Liver (tissue), 9 donors: ENCODE measurements around the gene PPM1B. TPM values are rescaled to one million over a fixed set of nuclear protein-coding genes. Genes with fewer than 3 reads are reported as not detected.

Experiments
- DNase-seq: peaks from one replicate; pipeline ENCODE4 v3.0.0-alpha.2; 2017; ENCODE audit warnings: low spot score
- H3K27ac ChIP-seq, 2 donors: one replicate each; pipeline ENCODE4 v1.7.0; 2013; ENCODE audit warnings: inconsistent platforms in 2 of 2, low read length in 2 of 2, control low read depth in 1 of 2, low read depth in 1 of 2, mild to moderate bottlenecking in 1 of 2
- H3K27me3 ChIP-seq, 4 donors: one replicate each; pipeline versions ENCODE4 v1.6.1 to v1.7.0; 2013; ENCODE audit warnings: low read length in 3 of 4, inconsistent platforms in 1 of 4, mild to moderate bottlenecking in 1 of 4, moderate library complexity in 1 of 4; ENCODE audit not compliant: control insufficient read depth in 4 of 4, insufficient read depth in 4 of 4
- H3K36me3 ChIP-seq, 4 donors: one replicate each; pipeline versions ENCODE4 v1.6.1 to v1.7.0; 2013; ENCODE audit warnings: low read length in 3 of 4, mild to moderate bottlenecking in 3 of 4, low read depth in 1 of 4, moderate library complexity in 1 of 4; ENCODE audit not compliant: control insufficient read depth in 4 of 4, insufficient read depth in 3 of 4
- H3K4me1 ChIP-seq, 4 donors: one replicate each; pipeline versions ENCODE4 v1.6.1 to v1.7.0; 2013; ENCODE audit warnings: low read length in 3 of 4, mild to moderate bottlenecking in 3 of 4, moderate library complexity in 1 of 4; ENCODE audit not compliant: control insufficient read depth in 4 of 4, insufficient read depth in 4 of 4
- H3K4me3 ChIP-seq, 3 donors: one replicate each; pipeline versions ENCODE4 v1.6.1 to v1.7.0; 2013; ENCODE audit warnings: low read length in 3 of 3, control low read depth in 1 of 3, low read depth in 1 of 3, mild to moderate bottlenecking in 1 of 3
- H3K9ac ChIP-seq, 2 donors: one replicate each; pipeline ENCODE4 v1.7.0; 2013; ENCODE audit warnings: low read length in 2 of 2, mild to moderate bottlenecking in 2 of 2, moderate library complexity in 2 of 2, control low read depth in 1 of 2, low read depth in 1 of 2
- H3K9me3 ChIP-seq, 4 donors: one replicate each; pipeline versions ENCODE4 v1.6.1 to v1.7.0; 2013; ENCODE audit warnings: low read length in 3 of 4; ENCODE audit not compliant: control insufficient read depth in 4 of 4
- ATF3 ChIP-seq: IDR thresholded peaks from 2 replicates; pipeline ENCODE4 v1.6.1; 2016; ENCODE audit warnings: antibody characterized with exemption
- CTCF ChIP-seq: fragments of 150-350 bp; IDR thresholded peaks from 2 replicates; pipeline ENCODE4 v1.5.1; 2017; ENCODE audit warnings: improper control_type of control experiment, low read depth, low read length; ENCODE audit not compliant: missing input control
- EGR1 ChIP-seq, 2 donors: IDR thresholded peaks; 2 replicates each; pipeline ENCODE4 v1.6.1; 2016 to 2018; ENCODE audit warnings: antibody characterized with exemption in 2 of 2, low read depth in 2 of 2
- FOXA1 ChIP-seq: IDR thresholded peaks from 2 replicates; pipeline ENCODE4 v1.6.1; 2016; ENCODE audit warnings: antibody characterized with exemption
- FOXA2 ChIP-seq: IDR thresholded peaks from 2 replicates; pipeline ENCODE4 v1.6.1; 2016; ENCODE audit warnings: antibody characterized with exemption
- GABPA ChIP-seq, 2 donors: IDR thresholded peaks in 1 of 2; conservative IDR thresholded peaks in 1 of 2; 2 replicates each; pipeline ENCODE4 v1.6.1; 2016; ENCODE audit warnings: antibody characterized with exemption in 2 of 2, mild to moderate bottlenecking in 1 of 2, moderate library complexity in 1 of 2
- HNF4A ChIP-seq, 2 donors: conservative IDR thresholded peaks; 2 replicates each; pipeline ENCODE4 v1.6.1; 2016; ENCODE audit warnings: antibody characterized with exemption in 2 of 2, mild to moderate bottlenecking in 2 of 2
- HNF4G ChIP-seq: IDR thresholded peaks from 2 replicates; pipeline ENCODE4 v1.6.1; 2016; ENCODE audit warnings: antibody characterized with exemption
- JUND ChIP-seq, 2 donors: IDR thresholded peaks; 2 replicates each; pipeline ENCODE4 v1.6.1; 2016; ENCODE audit warnings: antibody characterized with exemption in 2 of 2
- NR2F2 ChIP-seq: IDR thresholded peaks from 2 replicates; pipeline ENCODE4 v1.6.1; 2016; ENCODE audit warnings: antibody characterized with exemption
- RAD21 ChIP-seq, 2 donors: IDR thresholded peaks; 2 replicates each; pipeline ENCODE4 v1.6.1; 2016; ENCODE audit warnings: antibody characterized with exemption in 2 of 2, mild to moderate bottlenecking in 2 of 2
- REST ChIP-seq: IDR thresholded peaks from 2 replicates; pipeline ENCODE4 v1.6.1; 2016; ENCODE audit warnings: antibody characterized with exemption, mild to moderate bottlenecking
- RXRA ChIP-seq, 2 donors: IDR thresholded peaks; 2 replicates each; pipeline ENCODE4 v1.6.1; 2017 to 2018; ENCODE audit warnings: antibody characterized with exemption in 2 of 2, mild to moderate bottlenecking in 1 of 2
- SP1 ChIP-seq: IDR thresholded peaks from 2 replicates; pipeline ENCODE4 v1.6.1; 2018; ENCODE audit warnings: antibody characterized with exemption, mild to moderate bottlenecking
- WGBS: extraction: QIAGEN DNeasy Blood & Tissue Kit; methylation state at CpG from one replicate; pipeline ENCODE4 v1.1.7; 2013; 5-methylcytosine and 5-hydroxymethylcytosine counted together
- polyA plus RNA-seq, 2 donors: library from polyadenylated mRNA; stranded (reverse) in 1 of 2; unstranded in 1 of 2; fragments of 200-250 nt in 1 of 2; fragments of >200 nt in 1 of 2; fragmentation: Nextera tagmentation in 1 of 2; extraction: Ambion mirVana in 1 of 2; gene quantifications; one replicate each; pipeline versions ENCODE4 v1.2.1 to v1.2.3, GENCODE V29; 2013 to 2015
- total RNA-seq, 2 donors: library from RNA; depleted of rRNA; stranded (reverse); fragments of >200 nt; gene quantifications; one replicate each; pipeline ENCODE4 v1.2.3, GENCODE V29; 2014
- donor health status: healthy.
- donor health status: healthy.
- donor health status: healthy.
- donor health status: healthy.
- donor health status: healthy.

The PPM1B gene
- total and polyA plus RNA-seq, 4 donors = 13.5 to 38.5 (median 30.8) TPM

- Histone ChIP-seq H3K4me1 (no peaks in the 10 kb centered on the region), H3K9ac (no peak overlapping the region), H3K27ac (no peak overlapping the region), H3K36me3 (peaks cover 5 to 11% (median 10%) of the 10 kb centered on the region in 4 donors), H3K9me3 (no peaks in the 10 kb centered on the region), H3K4me3 (no peak overlapping the region), H3K27me3 (no peaks in the 10 kb centered on the region)
- WGBS = 87% methylated on average over 4 of the region's 4 CpGs
- no peak for DNase-seq
- no peak for TF ChIP-seq FOXA2
- no peak for TF ChIP-seq REST
- no peak for TF ChIP-seq EGR1 (IDR thresholded peaks at IDR 0.05; ENCODE audit: low read depth in 2 of 2)
- no peak for TF ChIP-seq ATF3
- no peak for TF ChIP-seq RAD21 (IDR thresholded peaks at IDR 0.05)
- no peak for TF ChIP-seq SP1
- TF ChIP-seq HNF4G = no peak
- no peak for TF ChIP-seq RXRA (IDR thresholded peaks at IDR 0.05)
- TF ChIP-seq CTCF = no peak
- no peak for TF ChIP-seq HNF4A (conservative IDR thresholded peaks at IDR 0.05)
Measured at GRCh38 chr2:44212302-44212701, 43.6 kb downstream of the PPM1B start.

GRCh38 chr2:44215827-44216226, 47.2 kb downstream of the PPM1B start:
- no peak for DNase-seq
- Histone ChIP-seq H3K36me3 (peaks cover 4 to 20% (median 6%) of the 10 kb centered on the region in 4 donors), H3K9ac (no peak overlapping the region), H3K27ac (no peak overlapping the region), H3K9me3 (no peaks in the 10 kb centered on the region), H3K4me3 (no peak overlapping the region), H3K4me1 (no peaks in the 10 kb centered on the region), H3K27me3 (no peaks in the 10 kb centered on the region)
- 95% methylated on average over 2 of the region's 2 CpGs for WGBS
- TF ChIP-seq CTCF (no peak), NR2F2 (no peak), FOXA1 (no peak), HNF4G (peak; percentile 32), GABPA (IDR thresholded peaks at IDR 0.05 in 1 of 2, conservative IDR thresholded peaks at IDR 0.05 in 1 of 2) (no peak), ATF3 (no peak), SP1 (no peak), HNF4A (conservative IDR thresholded peaks at IDR 0.05) (peak; percentile 58 to 71), RAD21 (IDR thresholded peaks at IDR 0.05) (no peak), REST (no peak), JUND (IDR thresholded peaks at IDR 0.05) (no peak)
